NCI-H526 treated with DMSO at 0.1 percent for 48 hours (cell line): ENCODE measurements around the gene METTL6.
"Not testable (repeated sequence)": the region's sequence is repeated elsewhere in the genome, so short reads cannot be mapped to it uniquely, and the experiment has no call there.

Experiments used
- DNase-seq: peaks from one replicate; lab custom pipeline; 2025; lab: John Stamatoyannopoulos, UW

The METTL6 gene

GRCh38 chr3:15403495-15403894, 23.8 kb downstream of the METTL6 start:
- DNase-seq, result no peak

DNA sequence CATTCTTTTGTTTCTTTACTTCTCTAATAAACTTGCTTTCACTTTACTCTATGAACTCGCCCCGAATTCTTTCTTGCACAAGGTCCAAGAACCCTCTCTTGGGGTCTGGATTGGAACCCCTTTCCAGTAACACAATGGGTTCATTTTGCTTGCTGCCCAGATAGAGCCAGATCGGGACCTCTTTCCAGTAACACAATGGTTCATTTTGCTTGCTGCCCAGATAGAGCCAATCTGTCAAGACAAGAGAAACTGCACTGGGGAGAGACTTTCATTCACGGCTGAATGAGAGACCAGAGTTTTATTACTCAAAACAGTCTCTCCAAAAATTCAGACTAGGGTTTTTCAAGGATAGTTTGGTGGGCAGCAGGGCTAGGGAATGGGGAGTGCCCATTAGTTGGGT, 25.4 kb downstream of the METTL6 start:
- DNase-seq, result no peak

- no peak for DNase-seq
Measured at GRCh38 chr3:15399970-15400369, 27.4 kb downstream of the METTL6 start.

GRCh38 chr3:15398731-15399133, 28.6 kb downstream of the METTL6 start:
- not testable (repeated sequence) for DNase-seq

- not testable (repeated sequence) for DNase-seq
Measured at GRCh38 chr3:15393252-15393651, 34.1 kb downstream of the METTL6 start.

DNA sequence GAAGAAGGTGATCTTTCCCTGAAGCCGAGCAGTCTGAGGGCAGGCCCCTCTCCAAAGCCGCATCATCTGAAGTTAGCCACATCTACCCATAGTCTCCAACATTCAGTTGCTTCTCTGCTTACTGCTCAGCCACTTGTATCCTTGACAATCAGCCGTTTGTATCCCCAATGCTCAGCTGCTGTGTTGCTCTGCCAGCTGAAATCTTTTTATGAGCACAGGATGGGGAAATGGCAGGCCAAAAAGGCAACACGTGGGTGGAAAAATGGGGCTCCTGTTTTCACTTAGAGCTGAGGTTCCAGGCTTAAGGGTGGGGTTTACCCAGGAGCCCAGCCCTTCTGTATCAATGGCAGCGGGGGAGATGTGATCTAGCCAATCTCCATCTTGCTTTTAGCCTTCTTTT, 36.3 kb downstream of the METTL6 start:
- DNase-seq, result no peak

DNA sequence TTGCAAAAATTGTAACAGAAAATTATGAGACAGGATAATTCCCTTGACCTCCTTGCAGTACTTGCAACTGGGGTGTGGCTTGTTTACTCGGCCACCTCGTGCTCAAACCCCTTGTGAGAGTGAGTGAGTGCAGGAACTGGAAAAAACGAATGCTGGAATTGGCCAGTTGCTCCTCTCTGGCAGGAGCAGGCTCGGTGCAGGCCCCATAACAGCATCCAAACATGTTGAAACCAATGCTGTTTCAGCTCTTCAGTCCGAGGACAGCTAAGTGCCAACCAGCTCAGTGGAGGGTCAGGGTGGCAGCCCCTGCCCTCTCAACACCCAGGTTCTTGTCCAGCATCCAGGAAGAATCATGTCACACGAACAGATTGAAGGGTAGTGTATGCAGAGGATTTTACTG, 36.9 kb downstream of the METTL6 start:
- DNase-seq, result no peak

DNA sequence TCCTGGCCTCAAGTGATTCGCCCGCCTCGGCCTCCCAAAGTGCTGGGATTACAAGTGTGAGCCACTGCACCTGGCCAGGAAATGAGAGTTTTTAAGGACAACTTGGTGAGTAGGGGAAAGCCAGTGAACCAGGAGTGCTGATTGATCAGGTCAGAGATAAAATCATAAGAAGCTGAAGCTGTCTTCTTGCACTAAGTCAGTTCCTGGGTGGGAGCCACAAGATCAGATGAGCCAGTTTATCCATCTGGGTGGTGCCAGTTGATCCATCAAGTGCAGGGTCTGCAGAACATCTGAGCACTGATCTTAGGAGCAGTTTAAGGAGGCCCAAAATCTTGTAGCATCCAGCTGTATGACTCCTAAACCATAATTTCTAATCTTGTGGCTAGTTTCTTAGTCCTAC, 39.0 kb downstream of the METTL6 start:
- not testable (repeated sequence) for DNase-seq

GRCh38 chr3:15387735-15388134, 39.6 kb downstream of the METTL6 start:
- no peak for DNase-seq

GRCh38 chr3:15387171-15387581, 40.2 kb downstream of the METTL6 start:
- no peak for DNase-seq

- DNase-seq, result not testable (repeated sequence)
Measured at GRCh38 chr3:15386654-15386955, 40.7 kb downstream of the METTL6 start.

- DNase-seq, result no peak
Measured at GRCh38 chr3:15385901-15386653, 41.3 kb downstream of the METTL6 start.

- not testable (repeated sequence) for DNase-seq
Measured at GRCh38 chr3:15385238-15385695, 42.1 kb downstream of the METTL6 start.

DNA sequence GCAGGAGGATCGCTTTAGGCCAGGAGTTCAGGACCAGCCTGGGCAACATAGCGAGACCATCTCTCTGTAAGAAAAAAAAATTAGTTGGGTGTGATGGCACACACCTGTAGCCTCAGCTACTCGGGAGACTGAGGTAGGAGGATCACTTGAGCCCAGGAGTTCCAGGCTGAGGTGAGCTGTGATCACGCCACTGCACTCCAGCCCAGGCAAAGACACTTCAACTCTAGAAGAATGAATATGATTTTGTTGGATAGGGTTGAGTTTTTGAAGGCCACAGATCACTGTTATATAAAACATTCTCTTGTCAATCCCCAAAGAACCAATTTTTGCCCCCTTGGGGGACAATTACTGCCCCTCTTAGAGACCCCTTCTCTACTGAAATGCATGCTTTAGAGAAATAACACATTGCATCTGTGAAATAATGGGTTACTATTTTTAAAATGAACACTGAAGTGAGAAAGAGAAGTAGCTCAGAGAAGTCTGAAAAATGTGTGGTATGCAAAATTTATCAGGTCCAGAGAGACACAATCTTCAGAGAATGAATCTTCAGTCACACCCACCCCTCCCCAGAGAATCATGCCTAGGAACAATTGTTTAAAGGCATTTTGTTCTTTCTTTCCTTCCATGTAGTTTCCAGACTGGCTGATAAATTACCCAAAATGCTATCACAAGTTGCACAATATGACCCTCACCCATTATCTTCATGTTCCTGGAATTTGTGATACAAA, 42.7 kb downstream of the METTL6 start:
- DNase-seq, result no peak

- DNase-seq, result no peak
Measured at GRCh38 chr3:15382405-15382923, 44.9 kb downstream of the METTL6 start.

- DNase-seq, result no peak
Measured at GRCh38 chr3:15380980-15381890, 46.1 kb downstream of the METTL6 start.

- peak; percentile 55 for DNase-seq
Measured at GRCh38 chr3:15377961-15378791, 49.2 kb downstream of the METTL6 start.

DNA sequence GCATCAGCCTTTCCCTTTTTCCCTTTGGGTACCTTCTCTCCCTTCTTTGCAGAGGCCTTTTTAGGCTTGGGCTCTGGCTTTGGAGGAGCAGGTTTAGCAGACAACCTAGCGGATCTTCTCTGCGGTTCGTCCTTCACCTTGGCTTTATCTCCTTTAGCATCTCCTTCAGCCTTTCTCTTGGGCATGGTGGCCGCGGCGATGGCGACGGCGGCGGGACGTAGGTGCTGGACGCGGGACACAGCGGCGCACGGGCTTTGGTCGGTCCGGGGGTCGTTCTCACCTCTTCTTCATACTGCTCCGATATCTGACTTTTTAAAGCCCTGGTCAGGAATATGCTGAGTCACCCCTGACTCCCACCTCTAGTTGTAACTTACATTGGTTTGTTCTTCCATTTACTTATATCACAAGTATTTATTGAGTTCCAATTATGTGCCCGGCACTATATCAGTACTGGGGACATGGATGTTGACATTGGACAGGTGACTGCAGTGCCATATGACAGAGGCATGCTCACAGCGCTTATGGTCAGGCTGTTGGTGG, 51.8 kb downstream of the METTL6 start:
- DNase-seq, result no peak

DNA sequence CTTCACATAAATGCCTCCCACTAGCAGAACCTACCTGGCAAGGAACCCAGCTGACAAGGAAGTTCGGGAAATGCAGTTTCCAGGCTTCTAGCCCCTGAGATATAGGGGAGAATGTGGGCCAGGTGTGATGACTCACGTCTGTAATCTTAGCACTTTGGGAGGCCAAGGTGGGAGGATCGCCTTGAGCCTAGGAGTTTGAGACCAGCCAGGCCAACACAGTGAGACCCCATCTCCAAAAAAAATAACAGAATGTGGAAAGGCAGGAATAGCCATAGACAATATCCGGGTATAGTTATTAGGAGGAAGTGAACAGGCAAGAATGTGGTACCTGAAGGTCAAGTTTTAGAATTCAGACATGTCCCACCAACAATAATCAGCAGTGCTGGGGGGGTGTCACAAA, 54.4 kb downstream of the METTL6 start:
- no peak for DNase-seq

- DNase-seq, result no peak
Measured at GRCh38 chr3:15368561-15369135, 58.7 kb downstream of the METTL6 start.

DNA sequence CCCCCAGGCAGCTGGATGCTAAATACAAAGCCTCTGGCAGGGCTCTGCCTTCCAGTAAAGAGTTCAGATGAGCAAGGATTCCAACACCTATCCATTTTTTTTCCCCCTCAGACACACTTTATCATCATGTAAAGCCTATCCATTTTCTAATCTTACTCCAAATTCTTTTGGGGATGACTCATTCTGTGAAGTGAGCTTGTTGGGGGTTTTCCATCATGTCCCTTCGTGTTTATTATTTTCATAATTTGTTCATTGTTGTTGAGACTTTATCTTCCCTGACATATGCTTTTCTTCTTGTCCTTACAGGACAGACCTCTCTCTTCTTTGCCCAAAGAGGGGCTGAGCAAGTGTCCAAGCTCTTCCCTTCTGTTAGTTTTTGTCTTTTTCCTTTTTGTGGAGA, 60.3 kb downstream of the METTL6 start:
- DNase-seq, result no peak
